ENCODE data around the gene DNMT3B. TPM values are rescaled to one million over a fixed set of nuclear protein-coding genes. Genes with fewer than 3 reads are reported as not detected.

DNMT3B gene
- polyA plus RNA-seq, 1 donor = 2.4 TPM

Other genes with a start within 250 kb of the DNMT3B start
- 81.7 TPM for gene NOL4L, start 177.1 kb upstream of the DNMT3B start, polyA plus RNA-seq
- gene C20orf203, start 88.4 kb upstream of the DNMT3B start, polyA plus RNA-seq = 0.07 TPM
- gene COMMD7, start 18.9 kb upstream of the DNMT3B start, polyA plus RNA-seq = 40.1 TPM
- 85.1 TPM for gene MAPRE1, start 57.6 kb downstream of the DNMT3B start, polyA plus RNA-seq
- gene EFCAB8, start 96.5 kb downstream of the DNMT3B start, polyA plus RNA-seq = 0.25 TPM
- not detected for gene SUN5, start 242.0 kb downstream of the DNMT3B start, polyA plus RNA-seq
- not detected for gene BPIFB2, start 245.3 kb downstream of the DNMT3B start, polyA plus RNA-seq

Data from large intestine (tissue), 1 donor.